OCI-LY7 (cell line): ENCODE data around the gene MSRB3. TPM values are rescaled to one million over a fixed set of nuclear protein-coding genes. Genes with fewer than 3 reads are reported as not detected.

Experiments used
- BruUV-seq: library from RNA; stranded (reverse); fragments of 400-500 nt; replicated peaks from 2 replicates; lab custom pipeline; 2021; lab: Mats Ljungman, UMichigan
- CTCF ChIA-PET: fragments of 300-600 bp; sonication (Branson Sonifier 250); formaldehyde crosslinking; loops from one replicate; lab custom pipeline; 2022; ENCODE audit warnings: antibody characterized with exemption; ENCODE audit not compliant: unreplicated experiment; lab: Charles Lee
- POLR2A ChIA-PET: fragments of 300-600 bp; sonication (Branson Sonifier 250); formaldehyde crosslinking; loops from one replicate; lab custom pipeline; 2022; ENCODE audit warnings: antibody characterized with exemption; lab: Charles Lee
- DNase-seq: peaks from one replicate; pipeline ENCODE4 v3.0.0-alpha.2; 2015; ENCODE audit warnings: low spot score
- H2AFZ ChIP-seq: fragments of 200-600 bp; sonication (generic), shearing (Covaris generic); 2 replicates; pipeline ENCODE4 v1.6.1; 2014; ENCODE audit warnings: mild to moderate bottlenecking, antibody characterized with exemption, low read length, moderate library complexity
- H3K27ac ChIP-seq: fragments of 200-600 bp; sonication (generic); 2 replicates; pipeline ENCODE4 v1.5.1; 2014; ENCODE audit warnings: mixed run types, low read depth, mild to moderate bottlenecking, moderate library complexity, low read length, inconsistent platforms; ENCODE audit not compliant: poor library complexity, severe bottlenecking
- H3K36me3 ChIP-seq: fragments of 200-600 bp; sonication (generic); 2 replicates; pipeline ENCODE4 v1.6.1; 2014; ENCODE audit warnings: mild to moderate bottlenecking, antibody characterized with exemption, low read length, moderate library complexity, mixed read lengths; ENCODE audit not compliant: insufficient read depth
- H3K4me1 ChIP-seq: fragments of 200-600 bp; sonication (generic); 2 replicates; pipeline ENCODE4 v1.5.1; 2014; ENCODE audit warnings: mild to moderate bottlenecking, low read length; ENCODE audit not compliant: insufficient read depth, poor library complexity, severe bottlenecking
- H3K4me2 ChIP-seq: fragments of 200-600 bp; sonication (generic); 2 replicates; pipeline ENCODE4 v1.6.1; 2014; ENCODE audit warnings: mild to moderate bottlenecking, low read length
- H3K4me3 ChIP-seq: fragments of 200-600 bp; sonication (generic); 2 replicates; pipeline ENCODE4 v1.5.1; 2014; ENCODE audit warnings: mild to moderate bottlenecking, low read depth, low read length; ENCODE audit not compliant: poor library complexity, severe bottlenecking
- H3K79me2 ChIP-seq: fragments of 200-600 bp; sonication (generic); 2 replicates; pipeline ENCODE4 v1.6.1; 2016; ENCODE audit warnings: low read depth, mild to moderate bottlenecking, low read length, moderate library complexity, mixed read lengths; ENCODE audit not compliant: insufficient read depth
- H3K9me2 ChIP-seq: fragments of 200-600 bp; sonication (generic); 2 replicates; pipeline ENCODE4 v1.6.1; 2016; ENCODE audit warnings: mild to moderate bottlenecking, low read length, mixed read lengths; ENCODE audit not compliant: insufficient read depth
- H3K9me3 ChIP-seq: fragments of 200-600 bp; sonication (generic); 2 replicates; pipeline ENCODE4 v1.6.1; 2014; ENCODE audit warnings: mild to moderate bottlenecking, mixed run types, low read length, mixed read lengths
- H4K20me1 ChIP-seq: fragments of 200-600 bp; sonication (generic); 2 replicates; pipeline ENCODE4 v1.6.1; 2014; ENCODE audit warnings: mild to moderate bottlenecking, antibody characterized with exemption, low read length, moderate library complexity, mixed read lengths; ENCODE audit not compliant: insufficient read depth
- CTCF ChIP-seq: fragments of 200-600 bp; sonication (generic); conservative IDR thresholded peaks from 2 replicates; pipeline ENCODE4 v1.5.1; 2014; ENCODE audit warnings: mild to moderate bottlenecking, antibody characterized with exemption, low read length, moderate library complexity, mixed read lengths
- EZH2phosphoT487 ChIP-seq: fragments of 200-600 bp; sonication (generic); IDR thresholded peaks from 2 replicates; pipeline ENCODE4 v1.6.1; 2018; ENCODE audit warnings: low read depth, borderline replicate concordance, mild to moderate bottlenecking, mixed run types, antibody characterized with exemption, low read length, moderate library complexity, mixed read lengths
- intact Hi-C: fragments of 100-400 bp; cut with micrococcal nuclease; formaldehyde crosslinking; loops from one replicate; pipeline ENCODE4 v1.10.0; 2022; ENCODE audit not compliant: unreplicated experiment
- total RNA-seq, 2 experiments: library from RNA; depleted of rRNA in 1 of 2; stranded (reverse); fragments of >200 nt in 1 of 2; shearing (Covaris generic) in 1 of 2; gene quantifications; 2 replicates each; pipeline ENCODE4 v1.2.3, GENCODE V29; 2014 to 2022

MSRB3 gene
- total RNA-seq, 2 experiments from 2014 or later, result not detected

GRCh38 chr12:65324056-65324455 is 45.6 kb downstream of the MSRB3 start:
- Histone ChIP-seq H3K9me3 (no peaks in the 10 kb centered on the region), H3K27ac (no peak overlapping the region), H2AFZ (no peak overlapping the region), H3K4me3 (no peak overlapping the region), H3K9me2 (no peaks in the 10 kb centered on the region), H3K79me2 (no peaks in the 10 kb centered on the region), H3K4me2 (no peak overlapping the region), H4K20me1 (no peaks in the 10 kb centered on the region), H3K4me1 (no peaks in the 10 kb centered on the region), H3K36me3 (no peaks in the 10 kb centered on the region)
- ChIA-PET POLR2A (no interaction called here), CTCF (no interaction called here)
- no peak for DNase-seq
- intact Hi-C loops, result no loop called here
- TF ChIP-seq EZH2phosphoT487 (no peak), CTCF (no peak)
- BruUV-seq, result no TSS peak

- no peak for DNase-seq
- intact Hi-C loops, result no loop called here
- H3K9me3 ChIP-seq, result no peaks in the 10 kb centered on the region
- H3K4me3 ChIP-seq, result no peak overlapping the region
- no TSS peak for BruUV-seq
- no peaks in the 10 kb centered on the region for H3K9me2 ChIP-seq
- no peaks in the 10 kb centered on the region for H3K36me3 ChIP-seq
- no peak overlapping the region for H2AFZ ChIP-seq
- H3K79me2 ChIP-seq, result no peaks in the 10 kb centered on the region
- H3K4me2 ChIP-seq, result no peak overlapping the region
- TF ChIP-seq EZH2phosphoT487, result no peak
- TF ChIP-seq CTCF, result no peak
- no peaks in the 10 kb centered on the region for H4K20me1 ChIP-seq
- no peak overlapping the region for H3K27ac ChIP-seq
- ChIA-PET CTCF (no interaction called here), POLR2A (interaction anchor here (0.7 kb wide), 1 partner anchor 741 kb away, joined by 3 read pairs; no protein-coding TSS in a partner anchor)
- no peaks in the 10 kb centered on the region for H3K4me1 ChIP-seq
Measured at GRCh38 chr12:65324551-65324950, 46.1 kb downstream of the MSRB3 start.

GRCh38 chr12:65325183-65325582 is 46.7 kb downstream of the MSRB3 start:
- H3K79me2 ChIP-seq, result no peaks in the 10 kb centered on the region

More at GRCh38 chr12:65325183-65325582, 46.7 kb downstream of the MSRB3 start:
- intact Hi-C loops, result no loop called here
- Histone ChIP-seq H4K20me1 (no peaks in the 10 kb centered on the region), H3K36me3 (no peaks in the 10 kb centered on the region), H3K4me3 (no peak overlapping the region), H3K4me1 (no peaks in the 10 kb centered on the region), H3K4me2 (no peak overlapping the region), H3K27ac (no peak overlapping the region), H3K9me3 (no peaks in the 10 kb centered on the region), H2AFZ (no peak overlapping the region), H3K9me2 (no peaks in the 10 kb centered on the region)
- TF ChIP-seq CTCF (no peak), EZH2phosphoT487 (no peak)
- POLR2A ChIA-PET, result interaction anchor here (0.7 kb wide), 1 partner anchor 740 kb away, joined by 3 read pairs; no protein-coding TSS in a partner anchor
- CTCF ChIA-PET, result no interaction called here
- no peak for DNase-seq
- BruUV-seq, result no TSS peak
